ENCODE data around the gene CEMIP.

GRCh38 chr15:80924278-80924677, 145.1 kb downstream of the CEMIP start:
- TF ChIP-seq CTCF (IDR thresholded peaks at IDR 0.05; ENCODE audit: poor library complexity) (no peak), EZH2 (IDR thresholded peaks at IDR 0.05; ENCODE audit: borderline replicate concordance) (no peak)
